HepG2 (cell line): ENCODE results near the gene AK3. TPM values are rescaled to one million over a fixed set of nuclear protein-coding genes. Genes with fewer than 3 reads are reported as not detected.

Experiments used
- CBX2 ChIP-seq, 2 experiments: fragments of 200-600 bp in 1 of 2; sonication (generic); formaldehyde crosslinking in 1 of 2; IDR thresholded peaks; 2 replicates each; pipeline versions ENCODE4 v1.7.0 to v1.8.1; 2018 to 2022; ENCODE audit warnings: low read depth in 2 of 2, low read length in 1 of 2, mild to moderate bottlenecking in 1 of 2, missing genetic modification reagents in 1 of 2
- NFAT5 ChIP-seq: sonication (generic); formaldehyde crosslinking; IDR thresholded peaks from 2 replicates; pipeline ENCODE4 v1.4.0; 2020; ENCODE audit warnings: missing genetic modification reagents
- NPAS2 ChIP-seq: sonication (generic); formaldehyde crosslinking; IDR thresholded peaks from 2 replicates; pipeline ENCODE4 v1.8.0; 2022; ENCODE audit warnings: mild to moderate bottlenecking, missing genetic modification reagents, borderline replicate concordance
- THRA ChIP-seq: sonication (generic); formaldehyde crosslinking; IDR thresholded peaks from 2 replicates; pipeline ENCODE4 v1.4.0; 2020; ENCODE audit warnings: missing genetic modification reagents, borderline replicate concordance
- ZMAT3 ChIP-seq: sonication (generic); formaldehyde crosslinking; conservative IDR thresholded peaks from 2 replicates; pipeline ENCODE4 v1.7.0; 2021; ENCODE audit warnings: missing genetic modification reagents
- ZNF142 ChIP-seq: sonication (generic); formaldehyde crosslinking; IDR thresholded peaks from 2 replicates; pipeline ENCODE4 v1.4.0; 2020; ENCODE audit warnings: missing genetic modification reagents
- ZNF569 ChIP-seq: sonication (generic); formaldehyde crosslinking; IDR thresholded peaks from 2 replicates; pipeline ENCODE4 v1.5.0; 2020; ENCODE audit warnings: mild to moderate bottlenecking, missing genetic modification reagents, moderate library complexity, borderline replicate concordance
- ZNF639 ChIP-seq: conservative IDR thresholded peaks from 2 replicates; pipeline ENCODE4 v1.6.1; 2018; ENCODE audit warnings: missing genetic modification reagents
- ZNF704 ChIP-seq: sonication (generic); formaldehyde crosslinking; IDR thresholded peaks from 2 replicates; pipeline ENCODE4 v1.8.1; 2023; ENCODE audit warnings: mild to moderate bottlenecking, inconsistent platforms, moderate library complexity, missing genetic modification reagents, borderline replicate concordance
- ZSCAN31 ChIP-seq: sonication (generic); formaldehyde crosslinking; IDR thresholded peaks from 2 replicates; pipeline ENCODE4 v1.5.0; 2020; ENCODE audit warnings: low read depth, mild to moderate bottlenecking, missing genetic modification reagents
- polyA plus RNA-seq, 8 experiments: library from polyadenylated mRNA; depleted of rRNA in 3 of 8; stranded (reverse) in 7 of 8; unstranded in 1 of 8; fragments of >200 nt; fragmentation: Illumina TruSeq in 4 of 8; extraction: Trizol in 4 of 8; gene quantifications; 2 replicates each; pipeline versions ENCODE4 v1.2.1 to v1.2.3, GENCODE V29; 2011 to 2016; ENCODE audit warnings: low read depth in 4 of 8, missing spikeins in 1 of 8, mixed read lengths in 1 of 8; ENCODE audit not compliant: insufficient read depth in 1 of 8
- total RNA-seq, 5 experiments: library from RNA; depleted of rRNA; stranded (reverse); fragments of >200 nt; fragmentation: Illumina TruSeq; extraction: Trizol; gene quantifications; 2 replicates each; pipeline ENCODE4 v1.2.3, GENCODE V29; 2016; ENCODE audit warnings: low read depth in 1 of 5

AK3 gene
- total and polyA plus RNA-seq, 2 of the 13 experiments (the other 11 are each of a cell fraction or from before 2014, with no cell fraction given), result 76.8 to 109 TPM

GRCh38 chr9:4662108-4662988, 78.7 kb downstream of the AK3 start, which contains the start of gene PLPP6 (continued):
- TF ChIP-seq ZNF142 (CRISPR knock-in tag) (peak; percentile 87), THRA (CRISPR knock-in tag) (peak; percentile 23), ZMAT3 (CRISPR knock-in tag) (0 out of 2 replicates have a peak, but pooled peaks have one; percentile 1), CBX2 (IDR thresholded peaks at IDR 0.05; ENCODE audit: low read depth, low read length) (no peak), CBX2 (CRISPR knock-in tag; IDR thresholded peaks at IDR 0.05; ENCODE audit: low read depth) (no peak), ZNF569 (CRISPR knock-in tag) (no peak), NPAS2 (no peak), NFAT5 (CRISPR knock-in tag) (0 out of 2 replicates have a peak, but pooled peaks have one; percentile 24), ZSCAN31 (CRISPR knock-in tag) (peak; percentile 92), ZNF639 (CRISPR knock-in tag) (no peak), ZNF704 (CRISPR knock-in tag) (peak; percentile 70; the same call in 1 of the 2 replicates)
